ENCODE data around the gene PRPS1. TPM values are rescaled to one million over a fixed set of nuclear protein-coding genes. Genes with fewer than 3 reads are reported as not detected.

Gene PRPS1
- total and polyA plus RNA-seq, 9 of the 15 experiments (the other 6 are each of a cell fraction or from before 2014, with no cell fraction given), result 47.8 to 175 (median 79.6) TPM

- TF ChIP-seq TFE3 (CRISPR knock-in tag; IDR thresholded peaks at IDR 0.05) (no peak), ZNF592 (IDR thresholded peaks at IDR 0.05) (peak; percentile 49; the same call in 1 of the 2 replicates), ATF1 (CRISPR knock-in tag; IDR thresholded peaks at IDR 0.05) (no peak), ATF1 (tag; IDR thresholded peaks at IDR 0.05) (peak; percentile 40; the same call in 1 of the 2 replicates), L3MBTL2 (IDR thresholded peaks at IDR 0.05) (peak; percentile 36; the same call in 1 of the 2 replicates), ERF (CRISPR knock-in tag; IDR thresholded peaks at IDR 0.05) (no peak), HLTF (IDR thresholded peaks at IDR 0.05) (no peak)
These were observed 50.8 kb downstream of the PRPS1 start (continued) for GRCh38 chrX:107678957-107679740.
